Fibroblast of mammary gland (primary cell): ENCODE data around the gene RASSF4.

Source experiments
- DNase-seq: peaks from one replicate; pipeline ENCODE4 v3.0.0-alpha.2; 2010; ENCODE audit warnings: low read depth
- H3K4me3 ChIP-seq: 2 replicates; pipeline ENCODE4 v1.5.1; 2011; ENCODE audit warnings: low read depth, mild to moderate bottlenecking, low read length, moderate library complexity; ENCODE audit not compliant: control insufficient read depth
- TF ChIP-seq, protein P1 (sequence below): conservative IDR thresholded peaks from 2 replicates; pipeline ENCODE4 v1.5.1; 2011; ENCODE audit warnings: low read depth, low read length, inconsistent platforms; ENCODE audit not compliant: control insufficient read depth, insufficient read depth

RASSF4 gene

DNA sequence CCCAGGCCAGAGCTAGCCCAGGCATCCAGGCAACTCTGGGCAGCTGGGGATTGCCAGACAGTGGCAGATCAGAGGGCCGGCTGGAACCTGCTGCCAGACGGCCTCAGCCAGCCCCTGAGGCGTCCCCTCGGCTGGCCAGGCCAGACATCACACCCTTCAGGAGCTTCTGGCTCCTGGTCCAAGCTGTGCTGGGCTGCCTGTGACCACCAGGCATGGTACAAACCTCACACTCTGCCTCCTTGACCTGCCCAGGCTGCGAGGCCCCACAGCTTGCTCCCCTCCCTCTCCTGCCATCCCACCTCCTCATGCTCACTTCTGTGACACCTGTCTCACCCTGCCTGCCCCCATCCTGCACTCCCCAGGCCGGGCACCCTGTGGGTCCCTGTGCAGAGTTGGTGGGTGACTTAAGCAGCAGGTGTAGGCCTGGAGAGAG is 13.3 kb downstream of the RASSF4 start:
- TF ChIP-seq, protein P1, sequence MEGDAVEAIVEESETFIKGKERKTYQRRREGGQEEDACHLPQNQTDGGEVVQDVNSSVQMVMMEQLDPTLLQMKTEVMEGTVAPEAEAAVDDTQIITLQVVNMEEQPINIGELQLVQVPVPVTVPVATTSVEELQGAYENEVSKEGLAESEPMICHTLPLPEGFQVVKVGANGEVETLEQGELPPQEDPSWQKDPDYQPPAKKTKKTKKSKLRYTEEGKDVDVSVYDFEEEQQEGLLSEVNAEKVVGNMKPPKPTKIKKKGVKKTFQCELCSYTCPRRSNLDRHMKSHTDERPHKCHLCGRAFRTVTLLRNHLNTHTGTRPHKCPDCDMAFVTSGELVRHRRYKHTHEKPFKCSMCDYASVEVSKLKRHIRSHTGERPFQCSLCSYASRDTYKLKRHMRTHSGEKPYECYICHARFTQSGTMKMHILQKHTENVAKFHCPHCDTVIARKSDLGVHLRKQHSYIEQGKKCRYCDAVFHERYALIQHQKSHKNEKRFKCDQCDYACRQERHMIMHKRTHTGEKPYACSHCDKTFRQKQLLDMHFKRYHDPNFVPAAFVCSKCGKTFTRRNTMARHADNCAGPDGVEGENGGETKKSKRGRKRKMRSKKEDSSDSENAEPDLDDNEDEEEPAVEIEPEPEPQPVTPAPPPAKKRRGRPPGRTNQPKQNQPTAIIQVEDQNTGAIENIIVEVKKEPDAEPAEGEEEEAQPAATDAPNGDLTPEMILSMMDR = no peak
- H3K4me3 ChIP-seq = no peak overlapping the region
- no peak for DNase-seq

DNA sequence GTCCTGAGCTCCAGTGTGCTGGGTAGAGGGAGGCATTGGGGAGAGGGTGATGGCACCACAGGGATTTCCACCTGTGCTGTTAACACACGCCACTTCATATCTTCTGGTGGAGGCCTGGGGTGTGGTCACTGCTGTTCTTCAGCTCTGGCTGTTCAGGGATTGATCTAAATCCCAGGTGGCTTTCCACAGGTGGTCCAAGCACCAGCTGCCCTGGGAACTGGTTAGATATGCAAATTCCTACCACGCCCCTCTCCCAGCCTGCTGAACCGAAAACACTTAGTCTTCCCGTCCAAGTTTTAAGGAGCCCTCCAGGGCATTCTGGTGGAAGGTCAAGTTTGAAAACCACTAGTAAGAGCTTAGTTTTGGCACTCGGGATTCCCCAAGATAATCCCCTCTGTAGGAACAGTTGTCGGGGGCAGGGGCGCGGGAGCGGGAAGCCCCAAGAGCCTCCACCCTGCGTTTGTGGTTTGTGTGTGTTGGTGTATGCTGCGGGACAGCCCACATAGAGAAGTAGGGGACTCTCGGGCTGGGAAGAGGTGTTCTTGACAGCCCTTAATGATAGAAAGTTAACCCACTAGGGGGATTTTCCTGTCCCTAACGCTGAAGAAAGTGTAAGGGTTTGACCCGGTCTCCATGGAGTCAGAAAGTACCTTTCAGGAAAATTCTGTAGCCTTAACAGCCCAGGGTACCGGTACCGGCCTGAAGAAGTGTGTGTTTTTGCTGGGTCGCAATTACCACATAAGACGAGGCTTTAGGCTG is 13.9 kb downstream of the RASSF4 start:
- no peak for DNase-seq
- no peak overlapping the region for H3K4me3 ChIP-seq
- TF ChIP-seq, protein P1 = no peak

DNA sequence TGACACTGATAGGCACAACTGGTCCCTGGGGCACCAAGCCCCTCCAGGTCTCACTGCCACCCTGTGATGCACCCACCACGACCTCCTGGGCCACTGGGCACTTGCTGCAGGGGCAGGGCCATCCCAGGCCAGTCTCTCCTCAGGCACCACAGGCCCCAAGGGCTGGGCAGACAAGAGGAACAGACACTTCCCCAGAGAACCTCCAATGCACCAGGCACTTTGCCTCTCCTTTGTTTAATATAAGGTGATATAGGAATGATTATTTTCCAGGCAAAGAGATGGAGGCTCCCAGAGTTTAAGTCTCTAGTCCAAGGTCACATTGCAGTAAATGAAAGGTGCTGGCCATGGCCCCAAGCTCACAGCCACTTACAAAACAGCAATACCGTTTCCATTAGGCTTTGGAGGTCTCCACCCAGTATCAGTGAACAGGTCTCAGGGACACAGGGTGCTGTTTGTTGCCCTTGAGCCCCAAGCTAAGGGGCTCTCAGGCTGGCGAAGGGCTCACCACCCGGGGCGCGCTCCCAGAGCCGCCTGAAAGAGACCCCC is 14.6 kb downstream of the RASSF4 start:
- TF ChIP-seq, protein P1 = no peak
- H3K4me3 ChIP-seq = peak overlapping the region; percentile 52
- DNase-seq = no peak

DNA sequence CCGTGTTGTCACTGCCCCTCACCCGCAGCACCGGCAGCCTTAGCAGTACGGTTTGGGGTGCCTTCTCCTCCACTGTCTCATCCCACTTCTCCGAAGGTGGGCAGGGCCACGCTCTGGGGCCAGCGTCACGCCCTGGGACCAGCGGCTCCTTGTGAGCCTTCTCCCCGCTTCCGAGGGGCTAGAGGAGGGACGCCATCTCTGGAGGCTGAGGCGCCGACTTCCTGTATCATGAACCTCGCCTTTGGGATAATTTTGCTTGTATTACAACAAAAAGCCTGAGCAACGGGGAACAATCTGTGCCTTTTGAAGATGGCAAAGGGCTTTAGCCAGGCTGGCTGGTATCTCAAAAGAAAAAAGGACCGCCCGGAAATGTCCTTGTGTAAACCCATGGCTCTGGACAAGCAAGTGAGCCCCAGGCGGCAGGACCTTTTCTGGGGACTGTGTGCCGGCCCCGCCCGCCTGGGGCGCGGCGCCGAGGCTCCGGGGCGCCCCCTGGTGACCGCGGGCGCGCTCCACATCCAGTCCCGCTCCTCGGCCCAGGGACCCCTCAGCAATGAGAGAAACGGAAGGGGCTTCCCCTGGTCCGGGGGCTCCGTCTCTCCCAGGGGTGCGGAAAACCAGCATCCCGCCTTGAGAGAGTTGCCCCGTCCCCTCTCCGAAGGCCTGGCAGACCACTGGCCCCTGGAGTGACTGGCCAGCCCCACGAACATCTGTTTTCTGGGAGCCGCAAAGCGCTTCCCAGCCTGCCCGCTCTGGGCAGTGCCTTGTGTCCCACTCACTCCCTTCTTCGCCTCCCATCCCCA is 15.2 kb downstream of the RASSF4 start:
- DNase-seq = peak; percentile 49
- H3K4me3 ChIP-seq = peak overlapping the region; percentile 52
- TF ChIP-seq, protein P1 = peak; percentile 37

DNA sequence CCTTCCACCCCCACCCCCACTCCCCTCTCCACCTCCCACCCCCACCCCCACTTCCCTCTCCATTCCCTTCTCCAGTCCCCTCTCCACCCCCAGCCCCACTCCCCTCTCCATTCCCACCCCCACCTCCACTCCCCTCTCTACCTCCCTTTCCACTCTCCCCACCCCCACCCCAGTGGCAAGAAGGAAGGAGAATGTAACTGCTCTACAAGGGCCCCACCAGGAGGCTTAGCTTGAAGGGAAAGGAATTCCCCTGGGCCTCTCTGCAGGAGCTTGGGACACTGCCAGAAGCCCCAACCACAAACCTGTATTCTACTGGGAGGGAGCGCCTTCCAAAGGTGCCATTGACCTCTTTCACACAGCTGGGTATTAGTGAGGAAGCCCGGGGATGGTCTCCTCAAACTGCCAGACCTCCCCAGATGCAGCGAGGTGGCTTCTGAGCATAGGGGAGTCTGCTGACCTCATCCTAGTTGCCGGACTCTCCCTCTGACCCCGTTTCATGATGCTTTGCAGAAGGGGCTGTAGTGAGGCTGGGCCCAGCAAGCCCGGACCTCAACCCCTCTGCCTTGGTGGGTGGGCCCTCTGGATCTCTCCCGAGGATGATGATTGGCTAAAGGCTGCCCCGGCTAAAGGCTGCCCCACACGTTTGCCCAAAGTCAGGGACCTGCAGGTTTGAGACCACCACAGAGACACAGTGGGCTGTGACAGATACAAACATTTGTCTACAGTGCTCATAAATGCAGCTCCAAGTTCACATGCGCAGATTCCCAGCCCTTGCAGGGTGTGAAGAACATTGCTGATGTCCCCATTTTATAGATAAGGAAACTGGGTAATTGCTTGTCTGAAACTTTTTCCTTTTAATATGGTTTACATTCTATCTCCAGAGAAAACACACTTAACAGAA is 16.1 kb downstream of the RASSF4 start:
- no peak overlapping the region for H3K4me3 ChIP-seq
- DNase-seq = peak; percentile 54
- TF ChIP-seq, protein P1 = no peak
